ENCODE data around the gene LANCL1.

LANCL1 gene

GRCh38 chr2:210476194-210477128, at the start of gene LANCL1:
TSS of gene LANCL1 (minus strand) at chr2:210476759. CDS start at chr2:210476396, 363 bp downstream.
- DNase-seq (ENCODE audit: low spot score) = peak; percentile 86

GRCh38 chr2:210524533-210524932, 48.0 kb upstream of the LANCL1 start:
- DNase-seq (ENCODE audit: low spot score) = no peak

GRCh38 chr2:210523650-210524289, 47.2 kb upstream of the LANCL1 start:
- no peak for DNase-seq (ENCODE audit: low spot score)

- no peak for DNase-seq (ENCODE audit: low spot score)
These were observed 45.8 kb upstream of the LANCL1 start for GRCh38 chr2:210522399-210522798.

- no peak for DNase-seq (ENCODE audit: low spot score)
These were observed 43.0 kb upstream of the LANCL1 start for GRCh38 chr2:210519594-210519993.

GRCh38 chr2:210517264-210517663, 40.7 kb upstream of the LANCL1 start:
- no peak for DNase-seq (ENCODE audit: low spot score)

GRCh38 chr2:210515911-210516310, 39.4 kb upstream of the LANCL1 start:
- no peak for DNase-seq (ENCODE audit: low spot score)

- no peak for DNase-seq (ENCODE audit: low spot score)
These were observed 27.2 kb upstream of the LANCL1 start for GRCh38 chr2:210503725-210504191.

- peak; percentile 40 for DNase-seq (ENCODE audit: low spot score)
These were observed 26.6 kb upstream of the LANCL1 start for GRCh38 chr2:210503001-210503623.

GRCh38 chr2:210496512-210496911, 20.0 kb upstream of the LANCL1 start:
- DNase-seq (ENCODE audit: low spot score) = no peak

- no peak for DNase-seq (ENCODE audit: low spot score)
These were observed 17.0 kb upstream of the LANCL1 start for GRCh38 chr2:210493528-210493927.

- DNase-seq (ENCODE audit: low spot score) = no peak
These were observed 5.1 kb upstream of the LANCL1 start for GRCh38 chr2:210481601-210482175.

- DNase-seq (ENCODE audit: low spot score) = no peak
These were observed 4.2 kb upstream of the LANCL1 start for GRCh38 chr2:210480764-210481163.

- DNase-seq (ENCODE audit: low spot score) = no peak
These were observed 3.5 kb upstream of the LANCL1 start for GRCh38 chr2:210480079-210480478.

GRCh38 chr2:210478661-210479060, 2.1 kb upstream of the LANCL1 start:
- no peak for DNase-seq (ENCODE audit: low spot score)

GRCh38 chr2:210477496-210477895, 937 bp upstream of the LANCL1 start:
- DNase-seq (ENCODE audit: low spot score) = peak; percentile 9

- no peak for DNase-seq (ENCODE audit: low spot score)
These were observed 853 bp downstream of the LANCL1 start for GRCh38 chr2:210475706-210476105.

- DNase-seq (ENCODE audit: low spot score) = no peak
These were observed 1.8 kb downstream of the LANCL1 start for GRCh38 chr2:210474776-210475175.

GRCh38 chr2:210461401-210461800, 15.2 kb downstream of the LANCL1 start:
- no peak for DNase-seq (ENCODE audit: low spot score)

GRCh38 chr2:210460322-210461227, 16.0 kb downstream of the LANCL1 start:
- no peak for DNase-seq (ENCODE audit: low spot score)

- DNase-seq (ENCODE audit: low spot score) = no peak
These were observed 16.7 kb downstream of the LANCL1 start for GRCh38 chr2:210459880-210460279.
